ENCODE data around the gene PSMD5. TPM values are rescaled to one million over a fixed set of nuclear protein-coding genes. Genes with fewer than 3 reads are reported as not detected.

PSMD5 gene
- polyA plus RNA-seq, 1 of the 3 experiments (the other 2 are of a cell fraction), result 13.7 TPM

GRCh38 chr9:120875954-120876841 lies 33.5 kb upstream of the PSMD5 start:
- peak overlapping the region; percentile 94 for H3K4me2 ChIP-seq
- peak overlapping the region; percentile 83 for H2AFZ ChIP-seq (ENCODE audit: low read depth)
- peaks cover 15 to 28% of the 10 kb centered on the region in 2 experiments; a peak in 3 of 4 replicates for H3K4me1 ChIP-seq (ENCODE audit: control insufficient read depth in 1 of 2, insufficient read depth in 2 of 2, low read depth in 1 of 2, low read length in 1 of 2)
- H3K79me2 ChIP-seq (ENCODE audit: insufficient read depth), result peaks cover 26% of the 10 kb centered on the region
- peaks cover 6 to 13% of the 10 kb centered on the region in 2 experiments for H3K36me3 ChIP-seq (replicated peaks in 1 of 2; ENCODE audit: control insufficient read depth in 1 of 2, insufficient read depth in 2 of 2, low read length in 1 of 2)
- peak overlapping the region; percentile 65 to 74 for H3K4me3 ChIP-seq (ENCODE audit: low read depth in 2 of 2, low read length in 1 of 2)
- no peaks in the 10 kb centered on the region for H4K20me1 ChIP-seq (ENCODE audit: insufficient read depth)
- H3K9me3 ChIP-seq, result no peaks in the 10 kb centered on the region
- ChIA-PET CTCF (interaction anchor here (0.6 to 3.3 kb wide), 6 partner anchors 44 to 420 kb away, joined by 3 to 12 read pairs (median 4); no protein-coding TSS in a partner anchor), POLR2A (interaction anchor here (0.7 to 1.7 kb wide), 7 partner anchors 12 to 184 kb away, joined by 3 to 8 read pairs (median 4); partner anchors contain the start of gene FBXW2)
- DNase-seq, result peak; percentile 94
- peak overlapping the region; percentile 99 for H3K9ac ChIP-seq
- H3K27me3 ChIP-seq (ENCODE audit: insufficient read depth), result no peaks in the 10 kb centered on the region
- peaks cover 5% of the 10 kb centered on the region for H3F3A ChIP-seq (replicated peaks; ENCODE audit: insufficient read depth)
- 6% methylated on average over 6 of the region's 65 CpGs for WGBS (ENCODE audit: low lambda C conversion rate)
- H3K9me2 ChIP-seq, result no peaks in the 10 kb centered on the region
- peak overlapping the region; percentile 86 to 90 for H3K27ac ChIP-seq (ENCODE audit: low read depth in 2 of 2, low read length in 1 of 2)
- TF ChIP-seq FOSL2 (IDR thresholded peaks at IDR 0.05; ENCODE audit: borderline replicate concordance, low read depth) (peak; percentile 89), POLR2AphosphoS5 (IDR thresholded peaks at IDR 0.05; ENCODE audit: low read depth, low read length) (peak; percentile 49; the same call in 1 of the 2 replicates), JUND (IDR thresholded peaks at IDR 0.05) (peak; percentile 84; the same call in 1 of the 2 replicates), NRF1 (IDR thresholded peaks at IDR 0.05; ENCODE audit: low read depth, low read length) (no peak), RCOR1 (IDR thresholded peaks at IDR 0.05; ENCODE audit: low read length) (peak; percentile 50; the same call in 1 of the 2 replicates), ELF1 (IDR thresholded peaks at IDR 0.05) (peak; percentile 41; the same call in 1 of the 2 replicates), MXI1 (IDR thresholded peaks at IDR 0.05; ENCODE audit: low read depth, low read length) (0 out of 2 replicates have a peak, but pooled peaks have one; percentile 20), GATA2 (CRISPR knock-in tag; IDR thresholded peaks at IDR 0.05) (0 out of 2 replicates have a peak, but pooled peaks have one; percentile 7), CTCF (IDR thresholded peaks at IDR 0.05) (peak; percentile 24), MAX (IDR thresholded peaks at IDR 0.05; ENCODE audit: low read depth) (peak; percentile 58), RFX5 (IDR thresholded peaks at IDR 0.05; ENCODE audit: low read length) (no peak), TAF1 (IDR thresholded peaks at IDR 0.05; ENCODE audit: borderline replicate concordance, low read depth, low read length) (0 out of 2 replicates have a peak, but pooled peaks have one; percentile 11), RAD21 (IDR thresholded peaks at IDR 0.05; ENCODE audit: low read length) (peak; percentile 24; the same call in 1 of the 2 replicates), NFIC (IDR thresholded peaks at IDR 0.05; ENCODE audit: borderline replicate concordance) (no peak), SIN3A (IDR thresholded peaks at IDR 0.05; ENCODE audit: borderline replicate concordance, low read depth, low read length) (peak; percentile 65; the same call in 1 of the 2 replicates), TCF12 (IDR thresholded peaks at IDR 0.05) (peak; percentile 40), SMC3 (IDR thresholded peaks at IDR 0.05; ENCODE audit: low read depth, low read length) (peak; percentile 12; the same call in 1 of the 2 replicates), ZBTB33 (IDR thresholded peaks at IDR 0.05; ENCODE audit: borderline replicate concordance, low read depth) (no peak; the same call in 1 of the 2 replicates), REST (IDR thresholded peaks at IDR 0.05; ENCODE audit: low read depth, low read length) (peak; percentile 8; the same call in 1 of the 2 replicates)
- TF ChIP-seq, protein P1, sequence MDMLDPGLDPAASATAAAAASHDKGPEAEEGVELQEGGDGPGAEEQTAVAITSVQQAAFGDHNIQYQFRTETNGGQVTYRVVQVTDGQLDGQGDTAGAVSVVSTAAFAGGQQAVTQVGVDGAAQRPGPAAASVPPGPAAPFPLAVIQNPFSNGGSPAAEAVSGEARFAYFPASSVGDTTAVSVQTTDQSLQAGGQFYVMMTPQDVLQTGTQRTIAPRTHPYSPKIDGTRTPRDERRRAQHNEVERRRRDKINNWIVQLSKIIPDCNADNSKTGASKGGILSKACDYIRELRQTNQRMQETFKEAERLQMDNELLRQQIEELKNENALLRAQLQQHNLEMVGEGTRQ (IDR thresholded peaks at IDR 0.05; ENCODE audit: borderline replicate concordance, low read depth, low read length), result no peak
- TF ChIP-seq, protein P2, sequence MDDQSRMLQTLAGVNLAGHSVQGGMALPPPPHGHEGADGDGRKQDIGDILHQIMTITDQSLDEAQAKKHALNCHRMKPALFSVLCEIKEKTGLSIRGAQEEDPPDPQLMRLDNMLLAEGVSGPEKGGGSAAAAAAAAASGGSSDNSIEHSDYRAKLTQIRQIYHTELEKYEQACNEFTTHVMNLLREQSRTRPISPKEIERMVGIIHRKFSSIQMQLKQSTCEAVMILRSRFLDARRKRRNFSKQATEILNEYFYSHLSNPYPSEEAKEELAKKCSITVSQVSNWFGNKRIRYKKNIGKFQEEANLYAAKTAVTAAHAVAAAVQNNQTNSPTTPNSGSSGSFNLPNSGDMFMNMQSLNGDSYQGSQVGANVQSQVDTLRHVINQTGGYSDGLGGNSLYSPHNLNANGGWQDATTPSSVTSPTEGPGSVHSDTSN (IDR thresholded peaks at IDR 0.05), result peak; percentile 15; the same call in 1 of the 2 replicates

All from SK-N-SH (cell line).